ENCODE results near the gene TPRKB.

DNA sequence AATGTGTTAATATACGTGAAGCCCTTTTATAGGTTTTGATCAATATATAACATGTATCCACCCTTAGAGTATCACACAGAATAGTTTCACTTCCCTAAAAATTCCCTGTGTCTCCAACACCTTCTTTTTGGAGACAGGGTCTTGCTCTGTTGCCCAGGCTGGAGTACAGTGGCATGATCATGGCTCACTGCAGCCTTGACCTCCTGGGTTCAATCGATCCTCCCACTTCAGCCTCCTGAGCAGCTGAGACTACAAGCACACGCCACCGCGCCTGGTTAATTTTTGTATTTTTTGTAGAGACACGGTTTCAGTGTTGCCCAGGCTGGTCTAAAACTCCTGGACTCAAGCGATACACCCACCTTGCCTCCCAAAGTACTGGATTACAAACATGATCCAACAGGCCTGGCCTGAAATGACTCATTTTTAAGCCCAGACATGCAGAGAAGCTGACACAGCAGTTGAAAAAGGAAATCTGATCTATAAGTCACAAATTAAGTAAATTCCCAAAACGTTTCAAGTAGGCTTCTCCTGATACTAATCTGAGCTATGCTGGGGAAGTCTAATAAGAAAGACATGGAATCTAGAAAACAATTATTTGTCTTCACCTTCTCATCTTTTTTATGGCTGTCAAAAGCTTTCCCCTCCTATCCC is 39.8 kb upstream of the TPRKB start:
- TF ChIP-seq EZH2 (IDR thresholded peaks at IDR 0.05; ENCODE audit: insufficient read depth, poor library complexity, severe bottlenecking) (no peak), EZH2phosphoT487 (IDR thresholded peaks at IDR 0.05; ENCODE audit: insufficient read depth, low read depth) (no peak)

All from GM23248 (cell line).